ENCODE data around the gene KRTAP10-1. TPM values are rescaled to one million over a fixed set of nuclear protein-coding genes. Genes with fewer than 3 reads are reported as not detected.
"Not testable (repeated sequence)": the region's sequence is repeated elsewhere in the genome, so short reads cannot be mapped to it uniquely, and the experiment has no call there.

The KRTAP10-1 gene
- total RNA-seq, 2 experiments from 2014 or later = 0.13 TPM; not detected in 1

DNA sequence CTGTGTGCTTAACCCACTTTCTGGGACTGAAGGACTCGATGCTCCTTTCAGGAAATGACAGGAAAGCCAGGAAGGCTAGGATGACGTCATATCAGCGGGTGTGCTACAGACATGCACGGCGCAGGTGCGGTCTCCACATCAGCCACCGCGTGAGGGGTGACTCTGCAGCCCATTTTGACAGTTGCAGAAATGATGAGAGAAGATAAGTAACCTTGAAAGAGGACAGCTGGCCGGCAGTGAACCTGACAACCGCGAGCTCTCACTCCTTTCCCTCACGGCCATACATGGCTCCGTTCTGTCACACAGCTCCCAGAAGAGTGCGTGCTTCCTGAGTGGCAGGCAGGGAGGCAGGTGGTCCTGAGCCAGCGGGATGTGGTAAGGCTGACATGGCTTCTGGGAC is 42.1 kb upstream of the KRTAP10-1 start:
- POLR2A ChIA-PET = no interaction called here
- intact Hi-C loops (cut with micrococcal nuclease; ENCODE audit: unreplicated experiment) = no loop called here

GRCh38 chr21:44581158-44581557 is 41.2 kb upstream of the KRTAP10-1 start:
- H4K20me1 ChIP-seq (ENCODE audit: insufficient read depth, low read length) = no peaks in the 10 kb centered on the region
- no peak overlapping the region for H3K4me3 ChIP-seq (ENCODE audit: low read depth, low read length, poor library complexity, severe bottlenecking)
- peaks cover 10% of the 10 kb centered on the region; the same call in 1 of the 2 replicates for H3K9me3 ChIP-seq (ENCODE audit: low read length)
- CTCF ChIA-PET (ENCODE audit: unreplicated experiment) = no interaction called here
- no peak for DNase-seq (ENCODE audit: low spot score)
- POLR2A ChIA-PET = no interaction called here
- H3K79me2 ChIP-seq (ENCODE audit: insufficient read depth, low read depth, low read length) = no peaks in the 10 kb centered on the region
- no peak overlapping the region for H3K4me2 ChIP-seq (ENCODE audit: low read length)
- intact Hi-C loops (cut with micrococcal nuclease; ENCODE audit: unreplicated experiment) = no loop called here
- no peak overlapping the region for H3K27ac ChIP-seq (ENCODE audit: low read depth, low read length, poor library complexity, severe bottlenecking)
- H3K4me1 ChIP-seq (ENCODE audit: insufficient read depth, low read length, poor library complexity, severe bottlenecking) = no peaks in the 10 kb centered on the region
- H3K9me2 ChIP-seq (ENCODE audit: insufficient read depth, low read length) = no peaks in the 10 kb centered on the region
- H3K36me3 ChIP-seq (ENCODE audit: insufficient read depth, low read length) = no peaks in the 10 kb centered on the region
- no TSS peak for BruUV-seq (replicated peaks)
- TF ChIP-seq EZH2phosphoT487 (IDR thresholded peaks at IDR 0.05; ENCODE audit: borderline replicate concordance, low read depth, low read length) (no peak), CTCF (conservative IDR thresholded peaks at IDR 0.05; ENCODE audit: low read length) (no peak)
- H2AFZ ChIP-seq (ENCODE audit: low read length) = no peak overlapping the region

More for the DNA sequence above, 42.1 kb upstream of the KRTAP10-1 start:
- Histone ChIP-seq H4K20me1 (ENCODE audit: insufficient read depth, low read length) (no peaks in the 10 kb centered on the region), H3K4me2 (ENCODE audit: low read length) (no peak overlapping the region), H3K4me1 (ENCODE audit: insufficient read depth, low read length, poor library complexity, severe bottlenecking) (no peaks in the 10 kb centered on the region), H2AFZ (ENCODE audit: low read length) (no peak overlapping the region), H3K9me2 (ENCODE audit: insufficient read depth, low read length) (no peaks in the 10 kb centered on the region), H3K9me3 (ENCODE audit: low read length) (peaks cover 10% of the 10 kb centered on the region; the same call in 1 of the 2 replicates), H3K4me3 (ENCODE audit: low read depth, low read length, poor library complexity, severe bottlenecking) (no peak overlapping the region), H3K36me3 (ENCODE audit: insufficient read depth, low read length) (no peaks in the 10 kb centered on the region), H3K79me2 (ENCODE audit: insufficient read depth, low read depth, low read length) (no peaks in the 10 kb centered on the region), H3K27ac (ENCODE audit: low read depth, low read length, poor library complexity, severe bottlenecking) (no peak overlapping the region)
- BruUV-seq (replicated peaks) = no TSS peak
- CTCF ChIA-PET (ENCODE audit: unreplicated experiment) = no interaction called here
- no peak for DNase-seq (ENCODE audit: low spot score)
- TF ChIP-seq EZH2phosphoT487 (IDR thresholded peaks at IDR 0.05; ENCODE audit: borderline replicate concordance, low read depth, low read length) = no peak
- TF ChIP-seq CTCF (conservative IDR thresholded peaks at IDR 0.05; ENCODE audit: low read length) = no peak

DNA sequence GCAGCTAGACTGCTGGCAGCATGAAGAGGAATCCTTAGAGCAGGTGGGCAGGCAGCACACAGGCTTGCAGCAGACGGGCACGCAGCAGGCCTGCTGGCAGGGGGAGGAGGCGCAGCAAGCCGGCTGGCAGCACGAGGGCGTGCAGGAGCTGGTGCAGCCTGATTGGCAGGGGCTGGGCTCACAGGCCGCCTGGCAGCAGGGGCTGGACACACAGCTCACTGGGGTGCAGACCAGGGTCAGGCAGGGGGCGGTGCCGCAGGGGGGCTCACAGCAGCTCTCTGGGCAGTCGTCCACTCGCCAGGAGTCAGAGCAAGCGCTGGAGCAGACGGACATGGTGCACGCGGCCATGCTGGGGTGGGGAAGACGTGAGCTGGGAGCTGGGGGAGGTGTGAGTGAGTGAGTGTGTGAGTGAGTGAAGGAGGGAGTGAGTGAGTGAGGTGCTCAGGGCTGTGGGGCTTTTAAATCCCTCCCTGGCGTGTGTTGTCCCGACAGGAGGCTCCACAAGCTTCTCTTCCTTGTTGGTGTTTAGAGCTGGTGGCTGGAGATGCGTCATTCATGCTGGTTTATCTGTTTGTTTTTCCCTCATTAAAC is 40.3 kb upstream of the KRTAP10-1 start, which contains the start of gene KRTAP10-5:
Gene KRTAP10-5, minus strand, starts transcription at position 374 of the 591 bp plus-strand sequence. Its CDS starts 26 bp downstream, at position 348.
- intact Hi-C loops (cut with micrococcal nuclease; ENCODE audit: unreplicated experiment); DNase-seq (ENCODE audit: low spot score); H3K9me3 ChIP-seq (ENCODE audit: low read length); H4K20me1 ChIP-seq (ENCODE audit: insufficient read depth, low read length); POLR2A ChIA-PET; H3K36me3 ChIP-seq (ENCODE audit: insufficient read depth, low read length); H3K27ac ChIP-seq (ENCODE audit: low read depth, low read length, poor library complexity, severe bottlenecking); H2AFZ ChIP-seq (ENCODE audit: low read length); H3K4me3 ChIP-seq (ENCODE audit: low read depth, low read length, poor library complexity, severe bottlenecking); H3K4me2 ChIP-seq (ENCODE audit: low read length); H3K9me2 ChIP-seq (ENCODE audit: insufficient read depth, low read length); BruUV-seq (replicated peaks); H3K79me2 ChIP-seq (ENCODE audit: insufficient read depth, low read depth, low read length); CTCF ChIA-PET (ENCODE audit: unreplicated experiment); H3K4me1 ChIP-seq (ENCODE audit: insufficient read depth, low read length, poor library complexity, severe bottlenecking): not testable (repeated sequence)

Data from OCI-LY7 (cell line).